HG03060 (cell line): ENCODE data around the gene TMED10.

Experiments used
- ATAC-seq: cut with Tn5 transposase; IDR thresholded peaks from one replicate; pipeline ENCODE4 v1.9.1; 2021; ENCODE audit warnings: low read depth, moderate number of reproducible peaks; ENCODE audit not compliant: unreplicated experiment

The TMED10 gene

GRCh38 chr14:75092698-75093097 lies 83.7 kb downstream of the TMED10 start:
- no peak for ATAC-seq

GRCh38 chr14:75091251-75091650 lies 85.2 kb downstream of the TMED10 start:
- no peak for ATAC-seq

- no peak for ATAC-seq
Measured at GRCh38 chr14:75090353-75090752, 86.1 kb downstream of the TMED10 start.

- ATAC-seq, result no peak
Measured at GRCh38 chr14:75088566-75089373, 87.6 kb downstream of the TMED10 start.

GRCh38 chr14:75088153-75088552 lies 88.3 kb downstream of the TMED10 start:
- no peak for ATAC-seq

- no peak for ATAC-seq
Measured at GRCh38 chr14:75084513-75084912, 91.9 kb downstream of the TMED10 start.

- no peak for ATAC-seq
Measured at GRCh38 chr14:75083271-75083670, 93.1 kb downstream of the TMED10 start.

- ATAC-seq, result no peak
Measured at GRCh38 chr14:75081660-75082229, 94.7 kb downstream of the TMED10 start.
